CD14-positive monocyte (primary cell): Measurements from ENCODE around the gene VSIG10L. TPM values are rescaled to one million over a fixed set of nuclear protein-coding genes. Genes with fewer than 3 reads are reported as not detected.
A peak's percentile ranks its signal among the peaks of the same experiment; 100 is the strongest.

ENCODE experiments used
- DNase-seq, 3 donors: peaks; one replicate each; pipeline ENCODE4 v3.0.0-alpha.2; 2011 to 2022
- H2AFZ ChIP-seq: 2 replicates; pipeline ENCODE4 v1.6.0; 2012; ENCODE audit warnings: mild to moderate bottlenecking, low read depth, low read length, inconsistent platforms; ENCODE audit not compliant: insufficient read depth, poor library complexity, severe bottlenecking
- H3K27ac ChIP-seq, 2 donors: 1 replicate in 1 of 2; 2 replicates in 1 of 2; pipeline ENCODE4 v1.5.1; 2012 to 2013; ENCODE audit warnings: low read length in 2 of 2, control low read depth in 1 of 2, inconsistent platforms in 1 of 2, low read depth in 1 of 2, mild to moderate bottlenecking in 1 of 2
- H3K27me3 ChIP-seq, 2 donors: one replicate each; pipeline versions ENCODE4 v1.6.0 to v1.6.1; 2011 to 2013; ENCODE audit warnings: low read length in 2 of 2; ENCODE audit not compliant: control insufficient read depth in 2 of 2, insufficient read depth in 2 of 2
- H3K36me3 ChIP-seq, 2 donors: replicated peaks in 1 of 2; 1 replicate in 1 of 2; 2 replicates in 1 of 2; pipeline versions ENCODE4 v1.5.1 to v1.6.1; 2012 to 2013; ENCODE audit warnings: low read length in 2 of 2, control low read depth in 1 of 2, inconsistent platforms in 1 of 2, mild to moderate bottlenecking in 1 of 2; ENCODE audit not compliant: insufficient read depth in 2 of 2, control insufficient read depth in 1 of 2
- H3K4me1 ChIP-seq, 2 donors: 1 replicate in 1 of 2; 2 replicates in 1 of 2; pipeline versions ENCODE4 v1.5.1 to v1.6.1; 2012 to 2013; ENCODE audit warnings: low read length in 2 of 2, control low read depth in 1 of 2, inconsistent platforms in 1 of 2, mild to moderate bottlenecking in 1 of 2, moderate library complexity in 1 of 2; ENCODE audit not compliant: insufficient read depth in 2 of 2, control insufficient read depth in 1 of 2
- H3K4me2 ChIP-seq: replicated peaks from 2 replicates; pipeline ENCODE3; 2012; ENCODE audit warnings: low read length, moderate library complexity, mild to moderate bottlenecking; ENCODE audit not compliant: poor library complexity, severe bottlenecking; ENCODE audit errors: extremely low read depth
- H3K4me3 ChIP-seq, 3 experiments: fragments of 200-600 bp in 1 of 3; sonication (generic) in 1 of 3; replicated peaks in 1 of 3; 1 replicate in 2 of 3; 2 replicates in 1 of 3; pipeline ENCODE4 v1.5.1; 2011 to 2013; ENCODE audit warnings: low read length in 3 of 3, mild to moderate bottlenecking in 3 of 3, control low read depth in 2 of 3, low read depth in 2 of 3, inconsistent platforms in 1 of 3, moderate library complexity in 1 of 3
- H3K79me2 ChIP-seq: 2 replicates; pipeline ENCODE4 v1.6.0; 2012; ENCODE audit warnings: mild to moderate bottlenecking, control low read depth, inconsistent platforms, low read length, moderate library complexity; ENCODE audit not compliant: insufficient read depth
- H3K9ac ChIP-seq: 2 replicates; pipeline ENCODE4 v1.6.0; 2017; ENCODE audit warnings: low read length, mild to moderate bottlenecking; ENCODE audit not compliant: insufficient read depth, poor library complexity, severe bottlenecking
- H3K9me3 ChIP-seq, 2 donors: replicated peaks in 1 of 2; 1 replicate in 1 of 2; 2 replicates in 1 of 2; pipeline versions ENCODE4 v1.5.1 to v1.6.1; 2012 to 2013; ENCODE audit warnings: low read length in 2 of 2, control low read depth in 1 of 2; ENCODE audit not compliant: control insufficient read depth in 1 of 2, insufficient read depth in 1 of 2
- H4K20me1 ChIP-seq: 2 replicates; pipeline ENCODE4 v1.6.0; 2012; ENCODE audit warnings: mild to moderate bottlenecking, low read length, control low read depth, moderate library complexity; ENCODE audit not compliant: insufficient read depth
- H3K27ac Mint-ChIP-seq, 7 donors: one replicate each; pipeline ENCODE4 v1.8.0; 2020; ENCODE audit warnings: mild to moderate bottlenecking in 7 of 7, mixed read lengths in 7 of 7, moderate library complexity in 6 of 7, inconsistent platforms in 2 of 7
- H3K27me3 Mint-ChIP-seq, 3 donors: one replicate each; pipeline ENCODE4 v1.8.0; 2021 to 2022; ENCODE audit warnings: low read depth in 3 of 3, mild to moderate bottlenecking in 3 of 3, mixed read lengths in 3 of 3, moderate library complexity in 3 of 3, inconsistent platforms in 1 of 3
- H3K36me3 Mint-ChIP-seq, 2 donors: one replicate each; pipeline ENCODE4 v1.8.0; 2020; ENCODE audit warnings: mixed read lengths in 2 of 2, inconsistent platforms in 1 of 2, mild to moderate bottlenecking in 1 of 2
- H3K4me1 Mint-ChIP-seq: one replicate; pipeline ENCODE4 v1.8.0; 2020; ENCODE audit warnings: mild to moderate bottlenecking, mixed read lengths
- H3K4me3 Mint-ChIP-seq, 2 donors: one replicate each; pipeline ENCODE4 v1.8.0; 2020; ENCODE audit warnings: mild to moderate bottlenecking in 2 of 2, mixed read lengths in 2 of 2, moderate library complexity in 1 of 2
- H3K9me3 Mint-ChIP-seq, 7 donors: one replicate each; pipeline ENCODE4 v1.8.0; 2020 to 2022; ENCODE audit warnings: mixed read lengths in 7 of 7, mild to moderate bottlenecking in 6 of 7, moderate library complexity in 6 of 7, inconsistent platforms in 2 of 7
- WGBS: methylation state at CpG from one replicate; pipeline ENCODE4 v1.1.5; 2013; ENCODE audit warnings: missing lambda C conversion rate; ENCODE audit not compliant: insufficient coverage; 5-methylcytosine and 5-hydroxymethylcytosine counted together
- intact Hi-C, 2 donors: fragments of 100-400 bp; cut with micrococcal nuclease; formaldehyde crosslinking; loops; one replicate each; pipeline versions ENCODE4 v1.15.0 to v1.15.1; 2023
- polyA plus RNA-seq, 3 donors: library from polyadenylated mRNA; depleted of rRNA in 1 of 3; unstranded in 2 of 3; stranded (reverse) in 1 of 3; fragments of 300-500 nt in 2 of 3; fragments of >200 nt in 1 of 3; fragmentation: Illumina TruSeq in 2 of 3; gene quantifications; 1 replicate in 2 of 3; 2 replicates in 1 of 3; pipeline ENCODE4 v1.2.3, GENCODE V29; 2012 to 2021
- TF ChIP-seq, protein P1 (sequence below): fragments of 200-600 bp; IDR thresholded peaks from one replicate; pipeline ENCODE4 v1.8.0; 2022; ENCODE audit warnings: antibody characterized with exemption, mild to moderate bottlenecking

Gene VSIG10L
- polyA plus RNA-seq, 3 donors, result 0.62 to 2.3 (median 0.73) TPM

DNA sequence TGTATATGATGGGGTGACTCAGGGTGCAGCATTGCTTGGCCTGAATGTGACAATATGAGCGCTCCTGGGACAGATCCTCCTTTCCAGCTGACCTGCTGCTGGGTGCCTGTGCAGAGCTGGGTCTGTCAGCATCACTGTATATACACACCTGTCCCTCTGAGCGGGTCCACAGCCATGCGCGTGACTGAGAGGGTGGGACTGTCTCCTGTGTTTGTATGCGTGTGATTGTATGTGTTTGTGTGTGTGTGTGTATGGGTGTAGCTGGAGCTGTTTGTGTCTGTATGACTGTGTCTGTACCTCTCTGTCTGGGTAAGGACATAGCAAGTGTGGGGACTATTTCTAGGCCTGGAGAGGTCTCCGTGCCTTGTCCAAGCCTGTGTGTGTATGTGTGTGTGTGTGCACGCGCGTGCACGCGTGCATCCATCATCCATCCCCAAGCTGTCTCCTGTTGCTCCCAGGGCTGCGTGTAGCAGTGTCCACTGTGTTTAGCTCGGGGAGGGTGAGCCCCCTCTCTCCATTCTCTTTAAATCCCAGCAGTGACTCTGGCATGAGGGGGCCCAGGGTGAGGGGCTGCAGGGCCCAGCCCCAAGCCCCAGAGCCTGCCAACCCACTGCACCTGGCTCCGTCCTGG is 22.2 kb downstream of the VSIG10L start:
- Histone ChIP-seq H3K4me2 (no peak overlapping the region), H3K79me2 (no peaks in the 10 kb centered on the region), H3K9me3 (peaks cover 0 to under 1% of the 10 kb centered on the region in 2 donors), H3K36me3 (no peaks in the 10 kb centered on the region), H3K4me3 (no peak overlapping the region), H3K9ac (no peak overlapping the region), H3K27me3 (peaks cover 0 to 5% of the 10 kb centered on the region in 2 donors), H4K20me1 (no peaks in the 10 kb centered on the region), H3K27ac (no peak overlapping the region), H3K4me1 (peaks cover 0 to 2% of the 10 kb centered on the region in 2 donors), H2AFZ (no peak overlapping the region)
- TF ChIP-seq, protein P1, sequence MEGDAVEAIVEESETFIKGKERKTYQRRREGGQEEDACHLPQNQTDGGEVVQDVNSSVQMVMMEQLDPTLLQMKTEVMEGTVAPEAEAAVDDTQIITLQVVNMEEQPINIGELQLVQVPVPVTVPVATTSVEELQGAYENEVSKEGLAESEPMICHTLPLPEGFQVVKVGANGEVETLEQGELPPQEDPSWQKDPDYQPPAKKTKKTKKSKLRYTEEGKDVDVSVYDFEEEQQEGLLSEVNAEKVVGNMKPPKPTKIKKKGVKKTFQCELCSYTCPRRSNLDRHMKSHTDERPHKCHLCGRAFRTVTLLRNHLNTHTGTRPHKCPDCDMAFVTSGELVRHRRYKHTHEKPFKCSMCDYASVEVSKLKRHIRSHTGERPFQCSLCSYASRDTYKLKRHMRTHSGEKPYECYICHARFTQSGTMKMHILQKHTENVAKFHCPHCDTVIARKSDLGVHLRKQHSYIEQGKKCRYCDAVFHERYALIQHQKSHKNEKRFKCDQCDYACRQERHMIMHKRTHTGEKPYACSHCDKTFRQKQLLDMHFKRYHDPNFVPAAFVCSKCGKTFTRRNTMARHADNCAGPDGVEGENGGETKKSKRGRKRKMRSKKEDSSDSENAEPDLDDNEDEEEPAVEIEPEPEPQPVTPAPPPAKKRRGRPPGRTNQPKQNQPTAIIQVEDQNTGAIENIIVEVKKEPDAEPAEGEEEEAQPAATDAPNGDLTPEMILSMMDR, result no peak
- peaks cover 0 to 5% (median 2%) of the 10 kb centered on the region in 7 donors for H3K9me3 Mint-ChIP-seq
- H3K4me3 Mint-ChIP-seq, result no peak overlapping the region
- H3K27ac Mint-ChIP-seq, result peak overlapping the region in 1 of 7 donors; percentile 32
- DNase-seq, result no peak
- peaks cover 7% of the 10 kb centered on the region for H3K4me1 Mint-ChIP-seq
- H3K27me3 Mint-ChIP-seq, result peaks cover 16 to 31% (median 24%) of the 10 kb centered on the region in 3 donors
- intact Hi-C loops, result no loop called here
- 94% methylated on average over 7 of the region's 14 CpGs for WGBS
- H3K36me3 Mint-ChIP-seq, result no peaks in the 10 kb centered on the region

DNA sequence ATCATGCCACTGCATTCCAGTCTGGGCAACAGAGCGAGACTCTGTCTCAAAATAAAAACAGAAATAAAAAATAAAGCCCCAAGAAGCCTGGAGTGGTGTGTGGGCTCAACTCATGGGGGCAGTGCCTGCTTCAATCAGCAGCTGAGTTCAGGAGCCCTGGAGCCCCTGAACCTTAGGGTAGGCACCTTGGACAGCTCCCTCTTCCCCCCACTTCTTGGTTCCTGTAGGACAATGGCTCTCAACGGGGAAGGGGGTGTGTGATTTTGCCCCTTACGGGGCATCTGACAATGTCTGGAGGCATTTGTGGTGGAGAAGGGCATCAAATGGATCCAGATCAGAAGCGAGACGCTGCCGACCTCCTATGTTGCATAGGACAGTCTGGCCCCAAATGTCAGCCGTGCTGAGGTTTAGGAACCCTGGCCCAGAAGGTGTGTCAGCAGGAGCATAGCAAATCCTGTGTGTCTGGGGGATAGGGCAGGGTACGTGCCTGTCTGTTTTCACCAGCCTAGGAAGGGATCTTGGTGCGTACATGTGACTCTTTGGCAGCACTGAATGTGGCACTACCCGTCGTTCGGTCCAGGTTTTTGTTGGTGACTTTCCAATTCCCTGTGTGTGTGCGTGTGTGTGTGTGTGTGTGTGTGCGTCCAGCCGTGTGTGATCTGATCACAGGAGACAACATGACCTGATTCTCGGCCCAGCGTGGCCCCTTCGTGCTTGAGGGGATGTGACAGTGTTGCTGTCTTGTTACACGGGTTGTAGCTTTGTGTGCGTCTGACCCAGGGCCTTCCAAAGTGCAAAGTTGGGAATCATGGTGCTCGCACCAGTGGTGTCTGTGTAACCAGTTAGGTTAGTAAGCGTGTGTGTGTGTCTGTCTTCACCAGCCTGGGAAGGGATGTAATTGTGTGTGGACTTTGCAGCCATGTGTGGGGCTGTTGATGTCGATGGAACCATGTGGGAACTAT is 23.0 kb downstream of the VSIG10L start:
- Mint-ChIP-seq H3K27ac (no peak overlapping the region), H3K9me3 (peaks cover 3 to 10% (median 7%) of the 10 kb centered on the region in 7 donors), H3K27me3 (peaks cover 16 to 29% (median 18%) of the 10 kb centered on the region in 3 donors), H3K4me1 (peaks cover 12% of the 10 kb centered on the region), H3K36me3 (no peaks in the 10 kb centered on the region), H3K4me3 (no peak overlapping the region)
- TF ChIP-seq, protein P1, result no peak
- no peak overlapping the region for H3K27ac ChIP-seq
- no peak overlapping the region for H2AFZ ChIP-seq
- no peak overlapping the region for H3K9ac ChIP-seq
- peaks cover 0 to 4% of the 10 kb centered on the region in 2 donors for H3K9me3 ChIP-seq
- no peaks in the 10 kb centered on the region for H3K27me3 ChIP-seq
- no peak overlapping the region for H3K4me3 ChIP-seq
- DNase-seq, result no peak
- H3K79me2 ChIP-seq, result no peaks in the 10 kb centered on the region
- H3K4me2 ChIP-seq, result no peak overlapping the region
- 92% methylated on average over 18 of the region's 23 CpGs for WGBS
- no peaks in the 10 kb centered on the region for H3K36me3 ChIP-seq
- H3K4me1 ChIP-seq, result peaks cover 8 to 10% of the 10 kb centered on the region in 2 donors
- no peaks in the 10 kb centered on the region for H4K20me1 ChIP-seq
- intact Hi-C loops, result no loop called here
